ENCODE measurements around the gene VAV2. TPM values are rescaled to one million over a fixed set of nuclear protein-coding genes. Genes with fewer than 3 reads are reported as not detected.
A peak's percentile ranks its signal among the peaks of the same experiment; 100 is the strongest.

VAV2 gene
- total RNA-seq, 1 donor from 2014 or later: 12.7 TPM

DNA sequence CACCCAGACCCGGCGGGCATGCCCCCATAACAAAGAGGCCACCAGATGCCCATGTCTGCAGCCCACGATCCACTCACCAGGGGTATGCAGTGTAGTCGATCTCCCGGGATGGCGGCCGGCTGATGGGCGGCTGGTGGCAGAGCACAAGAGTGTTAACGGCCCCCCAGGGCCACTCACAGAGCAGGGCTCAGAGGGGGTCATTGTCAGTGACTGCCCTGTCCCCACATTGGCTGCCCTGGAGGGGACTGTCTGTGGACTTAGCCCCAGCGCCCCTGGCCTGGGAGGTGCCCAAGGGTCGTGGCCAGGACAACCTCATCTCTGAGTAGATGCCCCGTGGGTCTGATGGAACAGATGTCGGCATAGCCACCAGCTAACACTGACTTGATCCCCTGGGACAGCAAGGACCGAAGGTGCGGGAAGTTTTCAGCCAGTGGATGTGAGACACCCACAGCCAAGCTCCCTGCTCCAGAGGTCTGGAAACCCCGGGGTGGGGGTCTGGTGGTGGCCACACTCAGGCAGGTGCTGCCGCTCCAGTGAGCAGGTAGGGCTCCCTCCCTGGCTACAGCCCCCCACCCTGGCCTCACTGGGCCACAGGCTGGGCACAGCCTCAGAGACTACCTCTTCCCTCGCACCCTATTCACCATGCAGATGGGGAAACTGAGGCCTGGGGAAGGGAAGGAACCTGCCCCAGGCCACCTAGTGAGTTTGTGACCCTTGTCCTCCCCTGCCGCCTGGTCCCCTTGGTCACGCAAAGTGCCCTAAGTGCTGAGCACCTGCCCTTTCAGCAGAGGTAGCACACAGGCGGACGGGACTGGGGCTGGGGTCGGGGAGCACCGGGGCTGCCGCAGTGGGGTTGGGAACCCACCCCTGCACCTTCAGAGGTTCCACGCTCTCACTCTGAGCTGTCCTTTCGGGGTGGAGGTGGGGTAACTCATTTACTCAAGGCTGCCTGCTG is 215.9 kb downstream of the VAV2 start:
- H3K27ac ChIP-seq: no peak overlapping the region
- TF ChIP-seq, protein P1, sequence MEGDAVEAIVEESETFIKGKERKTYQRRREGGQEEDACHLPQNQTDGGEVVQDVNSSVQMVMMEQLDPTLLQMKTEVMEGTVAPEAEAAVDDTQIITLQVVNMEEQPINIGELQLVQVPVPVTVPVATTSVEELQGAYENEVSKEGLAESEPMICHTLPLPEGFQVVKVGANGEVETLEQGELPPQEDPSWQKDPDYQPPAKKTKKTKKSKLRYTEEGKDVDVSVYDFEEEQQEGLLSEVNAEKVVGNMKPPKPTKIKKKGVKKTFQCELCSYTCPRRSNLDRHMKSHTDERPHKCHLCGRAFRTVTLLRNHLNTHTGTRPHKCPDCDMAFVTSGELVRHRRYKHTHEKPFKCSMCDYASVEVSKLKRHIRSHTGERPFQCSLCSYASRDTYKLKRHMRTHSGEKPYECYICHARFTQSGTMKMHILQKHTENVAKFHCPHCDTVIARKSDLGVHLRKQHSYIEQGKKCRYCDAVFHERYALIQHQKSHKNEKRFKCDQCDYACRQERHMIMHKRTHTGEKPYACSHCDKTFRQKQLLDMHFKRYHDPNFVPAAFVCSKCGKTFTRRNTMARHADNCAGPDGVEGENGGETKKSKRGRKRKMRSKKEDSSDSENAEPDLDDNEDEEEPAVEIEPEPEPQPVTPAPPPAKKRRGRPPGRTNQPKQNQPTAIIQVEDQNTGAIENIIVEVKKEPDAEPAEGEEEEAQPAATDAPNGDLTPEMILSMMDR (IDR thresholded peaks at IDR 0.05): no peak
- no peaks in the 10 kb centered on the region for H3K27me3 ChIP-seq
- intact Hi-C loops (cut with DNase I): no loop called here
- H3K4me3 ChIP-seq: no peak overlapping the region
- peaks cover 29 to 51% of the 10 kb centered on the region in 2 donors for H3K36me3 ChIP-seq
- no peaks in the 10 kb centered on the region for H3K9me3 ChIP-seq
- no peak for DNase-seq (ENCODE audit: low spot score in 2 of 2)
- no peaks in the 10 kb centered on the region for H3K4me1 ChIP-seq

DNA sequence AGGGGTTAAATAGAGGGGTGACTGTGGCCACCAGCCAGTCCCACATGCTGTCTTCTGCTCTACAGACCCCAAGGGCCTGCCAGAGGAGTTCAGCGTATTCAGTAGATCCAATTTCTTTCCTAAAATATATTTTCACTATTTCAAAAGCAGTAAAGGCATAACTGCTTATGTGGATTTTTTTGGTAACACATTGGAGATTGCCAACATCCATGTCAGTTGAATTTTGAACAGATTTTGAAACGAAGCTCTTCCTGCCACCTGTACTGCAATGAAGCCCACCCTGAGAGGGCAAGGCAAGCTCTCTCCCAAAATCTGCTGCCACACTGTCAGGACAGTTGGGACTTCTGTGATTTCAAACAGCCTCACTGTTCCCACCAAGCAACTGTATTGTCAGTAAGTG is 216.8 kb downstream of the VAV2 start:
- H3K36me3 ChIP-seq: peaks cover 29 to 55% of the 10 kb centered on the region in 2 donors
- H3K4me1 ChIP-seq: no peaks in the 10 kb centered on the region
- no peaks in the 10 kb centered on the region for H3K9me3 ChIP-seq
- no peak overlapping the region for H3K4me3 ChIP-seq
- TF ChIP-seq, protein P1 (IDR thresholded peaks at IDR 0.05): no peak
- H3K27ac ChIP-seq: no peak overlapping the region
- intact Hi-C loops (cut with DNase I): no loop called here
- no peaks in the 10 kb centered on the region for H3K27me3 ChIP-seq
- no peak for DNase-seq (ENCODE audit: low spot score in 2 of 2)

DNA sequence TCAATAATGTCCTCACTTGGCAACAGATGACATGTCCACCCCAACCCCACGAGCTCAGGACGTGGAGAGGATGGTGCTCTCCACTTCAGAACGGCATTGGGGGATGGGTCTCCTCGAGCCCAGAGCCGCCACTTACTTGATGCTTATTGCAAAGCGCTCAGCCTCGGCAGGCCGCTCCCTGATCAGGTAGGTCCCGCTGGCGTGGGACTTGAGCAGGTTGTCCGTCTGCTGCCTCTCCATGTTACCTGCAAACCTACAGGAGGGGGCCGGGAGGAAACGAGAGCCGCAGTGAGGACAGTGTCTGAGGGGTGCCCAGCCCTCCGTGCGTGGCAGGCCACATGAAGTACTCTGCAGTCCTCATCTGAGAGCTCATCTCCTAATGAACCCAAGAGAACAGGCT is 217.3 kb downstream of the VAV2 start:
- H3K27ac ChIP-seq: no peak overlapping the region
- intact Hi-C loops (cut with DNase I): no loop called here
- H3K4me1 ChIP-seq: no peaks in the 10 kb centered on the region
- no peaks in the 10 kb centered on the region for H3K27me3 ChIP-seq
- TF ChIP-seq, protein P1 (IDR thresholded peaks at IDR 0.05): no peak
- DNase-seq (ENCODE audit: low spot score in 2 of 2): no peak
- H3K4me3 ChIP-seq: no peak overlapping the region
- H3K36me3 ChIP-seq: peaks cover 29 to 60% of the 10 kb centered on the region in 2 donors
- no peaks in the 10 kb centered on the region for H3K9me3 ChIP-seq

DNA sequence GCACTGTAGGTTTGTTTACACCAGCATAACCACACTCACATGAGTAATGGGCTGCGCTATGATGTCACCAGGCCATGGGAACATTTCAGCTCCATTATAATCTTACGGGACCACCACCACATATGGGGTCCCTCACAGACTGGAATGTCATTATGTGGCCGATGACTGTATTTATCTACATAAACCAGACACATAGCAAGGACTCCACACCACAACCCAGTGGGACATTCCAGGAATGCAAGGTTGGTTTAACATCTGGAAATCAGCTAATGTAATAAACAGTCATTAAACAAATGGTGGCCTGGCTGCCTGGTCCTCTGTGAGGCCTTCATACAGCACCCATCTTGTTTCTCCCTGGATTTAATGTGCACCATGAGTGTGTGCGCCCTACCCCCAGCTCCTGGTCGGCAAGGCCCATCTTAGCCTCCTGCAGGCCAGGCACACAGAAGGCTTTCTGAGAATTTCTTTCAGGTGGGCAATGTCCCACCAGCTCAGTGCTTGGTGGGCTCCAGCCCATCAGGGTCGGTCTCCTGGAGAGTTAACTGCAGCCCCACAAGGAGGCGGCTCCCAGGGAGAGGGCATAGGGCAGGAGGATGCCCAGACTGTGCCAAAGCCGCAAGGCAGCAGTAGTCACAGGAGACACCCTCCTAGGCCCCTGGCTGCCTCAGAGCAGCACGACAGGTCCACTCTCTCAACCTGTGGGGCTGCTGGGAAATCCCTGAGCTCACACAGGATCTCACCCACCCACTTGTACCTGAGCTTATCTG is 218.1 kb downstream of the VAV2 start:
- Histone ChIP-seq H3K4me1 (no peaks in the 10 kb centered on the region), H3K9me3 (no peaks in the 10 kb centered on the region), H3K4me3 (no peak overlapping the region), H3K36me3 (peaks cover 29 to 60% of the 10 kb centered on the region in 2 donors), H3K27me3 (no peaks in the 10 kb centered on the region), H3K27ac (no peak overlapping the region)
- TF ChIP-seq, protein P1 (IDR thresholded peaks at IDR 0.05): no peak
- DNase-seq (ENCODE audit: low spot score in 2 of 2): peak in 1 of 2 donors; percentile 27
- intact Hi-C loops (cut with DNase I): no loop called here

DNA sequence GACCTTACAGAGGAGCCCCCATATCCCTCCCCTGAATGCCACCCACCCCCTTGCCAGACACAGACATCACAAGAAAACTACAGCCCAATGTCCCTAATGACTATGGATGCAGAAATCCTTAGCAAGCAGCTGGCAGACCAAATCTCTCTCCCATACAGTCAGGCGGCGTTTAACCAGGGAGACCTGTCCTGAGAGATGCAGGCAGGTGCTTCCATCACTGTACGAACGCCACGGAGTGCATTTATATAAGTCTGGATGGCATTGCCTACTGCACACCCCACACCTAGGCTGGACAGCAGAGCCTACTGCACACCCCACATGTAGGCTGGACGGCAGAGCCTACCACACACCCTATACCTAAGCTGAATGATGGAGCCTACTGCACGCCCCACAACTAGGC is 219.5 kb downstream of the VAV2 start:
- Histone ChIP-seq H3K4me1 (no peaks in the 10 kb centered on the region), H3K9me3 (peaks cover 0 to under 1% of the 10 kb centered on the region in 2 donors), H3K27ac (no peak overlapping the region), H3K27me3 (no peaks in the 10 kb centered on the region), H3K36me3 (peaks cover 38 to 66% of the 10 kb centered on the region in 2 donors), H3K4me3 (no peak overlapping the region)
- DNase-seq (ENCODE audit: low spot score in 2 of 2): peak in 1 of 2 donors; percentile 48
- TF ChIP-seq, protein P1 (IDR thresholded peaks at IDR 0.05): no peak
- intact Hi-C loops (cut with DNase I): no loop called here
